Naive B cell (primary cell): Measurements from ENCODE around the gene EDEM2. TPM values are rescaled to one million over a fixed set of nuclear protein-coding genes. Genes with fewer than 3 reads are reported as not detected.
A peak's percentile ranks its signal among the peaks of the same experiment; 100 is the strongest.
"Not testable (repeated sequence)": the region's sequence is repeated elsewhere in the genome, so short reads cannot be mapped to it uniquely, and the experiment has no call there.

Experiments
- ATAC-seq, 2 donors: fragments of 150-1000 bp; cut with Tn5 transposase; 2 replicates each; pipeline ENCODE4 v1.10.0; 2021; ENCODE audit warnings: low read depth in 2 of 2, mild to moderate bottlenecking in 2 of 2, moderate library complexity in 2 of 2
- DNase-seq: peaks from one replicate; pipeline ENCODE4 v3.0.0; 2022
- H3K27ac Mint-ChIP-seq, 6 donors: one replicate each; pipeline ENCODE4 v1.8.0; 2020 to 2022; ENCODE audit warnings: mild to moderate bottlenecking in 6 of 6, mixed read lengths in 6 of 6, moderate library complexity in 5 of 6, inconsistent platforms in 2 of 6
- H3K27me3 Mint-ChIP-seq, 3 donors: one replicate each; pipeline ENCODE4 v1.8.0; 2021 to 2022; ENCODE audit warnings: mixed read lengths in 3 of 3, mild to moderate bottlenecking in 1 of 3
- H3K36me3 Mint-ChIP-seq, 2 donors: one replicate each; pipeline ENCODE4 v1.8.0; 2020 to 2022; ENCODE audit warnings: mixed read lengths in 2 of 2, inconsistent platforms in 1 of 2, mild to moderate bottlenecking in 1 of 2
- H3K4me1 Mint-ChIP-seq, 3 donors: one replicate each; pipeline ENCODE4 v1.8.0; 2020 to 2022; ENCODE audit warnings: mixed read lengths in 3 of 3, inconsistent platforms in 1 of 3, mild to moderate bottlenecking in 1 of 3, moderate library complexity in 1 of 3
- H3K4me3 Mint-ChIP-seq, 8 donors: one replicate each; pipeline ENCODE4 v1.8.0; 2020 to 2022; ENCODE audit warnings: mild to moderate bottlenecking in 8 of 8, mixed read lengths in 8 of 8, moderate library complexity in 8 of 8, inconsistent platforms in 2 of 8
- H3K9me3 Mint-ChIP-seq, 7 donors: one replicate each; pipeline ENCODE4 v1.8.0; 2020 to 2022; ENCODE audit warnings: mixed read lengths in 7 of 7, mild to moderate bottlenecking in 5 of 7, inconsistent platforms in 2 of 7, moderate library complexity in 1 of 7
- polyA plus RNA-seq, 6 donors: library from polyadenylated mRNA; unstranded; fragments of 300-500 nt; fragmentation: Illumina TruSeq; gene quantifications; one replicate each; pipeline ENCODE4 v1.2.3, GENCODE V29; 2021; ENCODE audit warnings: low read depth in 6 of 6

EDEM2 gene
- polyA plus RNA-seq, 6 donors from 2014 or later: 41.6 to 67.6 (median 45.5) TPM

DNA sequence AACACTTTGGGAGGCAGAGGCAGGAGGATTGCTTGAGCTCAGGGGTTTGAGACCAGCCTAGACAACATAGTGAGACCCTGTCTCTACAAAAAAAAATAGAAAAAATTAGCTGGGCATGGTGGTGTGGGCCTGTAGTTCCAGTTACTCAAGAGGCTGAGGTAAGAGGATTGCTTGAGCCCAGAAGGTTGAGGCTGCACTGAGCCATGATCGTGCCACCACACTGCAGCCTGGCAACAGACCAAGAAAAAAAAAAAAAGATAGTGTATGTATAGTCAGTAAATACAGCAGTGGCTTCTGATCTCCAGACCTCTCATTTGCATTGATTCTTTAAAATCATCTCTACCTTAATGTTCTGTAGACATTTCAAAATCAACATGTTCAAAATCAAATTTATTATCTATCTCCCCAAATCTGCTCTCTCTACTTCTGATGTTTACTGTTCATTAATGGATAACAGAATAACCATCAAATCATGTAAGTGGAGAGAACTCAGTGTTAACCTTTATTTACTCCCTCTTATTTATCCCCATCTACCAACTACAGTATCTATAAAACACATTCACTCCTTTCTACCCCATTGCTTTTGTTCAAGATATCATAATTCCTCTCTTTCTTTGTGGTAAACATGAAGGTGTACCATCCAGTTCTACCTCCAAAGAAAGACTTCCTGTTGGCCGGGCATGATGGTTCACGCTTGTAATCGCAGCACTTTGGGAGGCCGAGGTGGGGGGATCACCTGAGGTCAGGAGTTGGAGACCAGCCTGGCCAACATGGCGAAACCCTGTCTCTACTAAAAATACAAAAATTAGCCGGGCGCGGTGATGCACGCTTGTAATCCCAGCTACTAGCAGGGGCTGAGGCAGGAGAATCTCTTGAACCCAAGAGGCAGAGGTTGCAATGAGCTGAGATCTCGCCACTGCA is 32.4 kb upstream of the EDEM2 start:
- H3K9me3 Mint-ChIP-seq: peaks cover 0 to 3% (median 0%) of the 10 kb centered on the region in 7 donors
- no peaks in the 10 kb centered on the region for H3K4me1 Mint-ChIP-seq
- DNase-seq: no peak
- no peaks in the 10 kb centered on the region for H3K27me3 Mint-ChIP-seq
- peaks cover 0 to 7% of the 10 kb centered on the region in 2 donors for H3K36me3 Mint-ChIP-seq
- ATAC-seq: no peak
- no peak overlapping the region for H3K4me3 Mint-ChIP-seq
- H3K27ac Mint-ChIP-seq: peak overlapping the region in 1 of 6 donors; percentile 21

GRCh38 chr20:35176132-35176531 is 29.0 kb upstream of the EDEM2 start:
- Mint-ChIP-seq H3K27me3 (no peaks in the 10 kb centered on the region), H3K4me1 (peaks cover 12 to 15% (median 12%) of the 10 kb centered on the region in 3 donors)

GRCh38 chr20:35174458-35175216 is 27.5 kb upstream of the EDEM2 start:
- Mint-ChIP-seq H3K27ac (no peak overlapping the region), H3K27me3 (no peaks in the 10 kb centered on the region), H3K9me3 (peaks cover 0 to 4% (median 0%) of the 10 kb centered on the region in 7 donors), H3K4me1 (peaks cover 12 to 19% (median 12%) of the 10 kb centered on the region in 3 donors), H3K36me3 (peaks cover 0 to 7% of the 10 kb centered on the region in 2 donors), H3K4me3 (no peak overlapping the region)
- ATAC-seq: no peak
- no peak for DNase-seq

More at GRCh38 chr20:35176132-35176531, 29.0 kb upstream of the EDEM2 start:
- no peak overlapping the region for H3K27ac Mint-ChIP-seq
- no peak for DNase-seq
- peaks cover 0 to 4% (median 0%) of the 10 kb centered on the region in 7 donors for H3K9me3 Mint-ChIP-seq
- no peak for ATAC-seq
- no peak overlapping the region for H3K4me3 Mint-ChIP-seq
- peaks cover 0 to 7% of the 10 kb centered on the region in 2 donors for H3K36me3 Mint-ChIP-seq

GRCh38 chr20:35173576-35174192 is 26.5 kb upstream of the EDEM2 start:
- H3K9me3 Mint-ChIP-seq: peaks cover 0 to 4% (median 0%) of the 10 kb centered on the region in 7 donors
- no peak overlapping the region for H3K27ac Mint-ChIP-seq
- DNase-seq (no peak), ATAC-seq (no peak)
- peaks cover 12 to 19% (median 12%) of the 10 kb centered on the region in 3 donors for H3K4me1 Mint-ChIP-seq
- peaks cover 0 to 7% of the 10 kb centered on the region in 2 donors for H3K36me3 Mint-ChIP-seq
- H3K27me3 Mint-ChIP-seq: no peaks in the 10 kb centered on the region
- H3K4me3 Mint-ChIP-seq: no peak overlapping the region

GRCh38 chr20:35172434-35172806 is 25.3 kb upstream of the EDEM2 start:
- H3K9me3 Mint-ChIP-seq: peaks cover 0 to 4% (median 0%) of the 10 kb centered on the region in 7 donors
- H3K4me3 Mint-ChIP-seq: peak overlapping the region in 3 of 8 donors; percentile 43 to 83 (median 50)
- peaks cover 12 to 19% (median 12%) of the 10 kb centered on the region in 3 donors for H3K4me1 Mint-ChIP-seq
- H3K27me3 Mint-ChIP-seq: no peaks in the 10 kb centered on the region
- DNase-seq (no peak), ATAC-seq (no peak)
- peak overlapping the region; percentile 4 to 95 (median 21) for H3K27ac Mint-ChIP-seq
- peaks cover 0 to 7% of the 10 kb centered on the region in 2 donors for H3K36me3 Mint-ChIP-seq

GRCh38 chr20:35171753-35172433 is 24.8 kb upstream of the EDEM2 start, which contains the start of gene PROCR:
PROCR (plus strand) TSS chr20:35172072; CDS start chr20:35172155, 83 bp downstream.
- peak within 1 kb of the TSS in 7 of 8 donors; percentile 50 to 88 (median 70) for H3K4me3 Mint-ChIP-seq
- no peaks in the 10 kb centered on the region for H3K27me3 Mint-ChIP-seq
- DNase-seq: no peak
- H3K27ac Mint-ChIP-seq: peak within 1 kb of the TSS; percentile 16 to 95 (median 72)
- H3K9me3 Mint-ChIP-seq: peaks cover 0 to 4% (median 0%) of the 10 kb centered on the region in 7 donors
- peaks cover 12 to 19% (median 12%) of the 10 kb centered on the region in 3 donors for H3K4me1 Mint-ChIP-seq
- peaks cover 0 to 7% of the 10 kb centered on the region in 2 donors for H3K36me3 Mint-ChIP-seq
- ATAC-seq: peak; percentile 50 to 61

DNA sequence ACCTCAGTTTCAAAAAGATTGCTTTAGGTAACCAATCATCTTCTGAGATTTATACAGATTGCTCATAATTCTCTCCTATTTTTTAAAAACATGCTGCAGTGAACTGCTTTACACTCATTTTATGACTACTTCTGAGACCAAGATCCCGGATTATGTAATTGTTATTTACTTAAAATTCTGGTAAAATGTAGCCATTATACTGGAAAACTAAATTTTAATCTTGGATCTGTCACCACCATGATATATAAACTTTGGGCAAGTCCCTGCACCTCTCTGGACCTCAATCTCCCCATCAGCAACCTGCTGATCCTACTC is 24.3 kb upstream of the EDEM2 start:
- ATAC-seq: no peak
- peaks cover 12 to 19% (median 12%) of the 10 kb centered on the region in 3 donors for H3K4me1 Mint-ChIP-seq
- peaks cover 0 to 7% of the 10 kb centered on the region in 2 donors for H3K36me3 Mint-ChIP-seq
- H3K27ac Mint-ChIP-seq: peak overlapping the region in 3 of 6 donors; percentile 49 to 95 (median 72)
- H3K4me3 Mint-ChIP-seq: peak overlapping the region in 7 of 8 donors; percentile 50 to 88 (median 68)
- peaks cover 0 to 4% (median 0%) of the 10 kb centered on the region in 7 donors for H3K9me3 Mint-ChIP-seq
- no peaks in the 10 kb centered on the region for H3K27me3 Mint-ChIP-seq
- no peak for DNase-seq

- not testable (repeated sequence) for DNase-seq, H3K36me3 Mint-ChIP-seq, ATAC-seq, H3K27me3 Mint-ChIP-seq, H3K4me3 Mint-ChIP-seq, H3K9me3 Mint-ChIP-seq
- peak overlapping the region in 1 of 6 donors; percentile 26 for H3K27ac Mint-ChIP-seq
- peaks cover 12 to 19% (median 12%) of the 10 kb centered on the region in 3 donors for H3K4me1 Mint-ChIP-seq
Observed at GRCh38 chr20:35168701-35169409, 21.7 kb upstream of the EDEM2 start.

DNA sequence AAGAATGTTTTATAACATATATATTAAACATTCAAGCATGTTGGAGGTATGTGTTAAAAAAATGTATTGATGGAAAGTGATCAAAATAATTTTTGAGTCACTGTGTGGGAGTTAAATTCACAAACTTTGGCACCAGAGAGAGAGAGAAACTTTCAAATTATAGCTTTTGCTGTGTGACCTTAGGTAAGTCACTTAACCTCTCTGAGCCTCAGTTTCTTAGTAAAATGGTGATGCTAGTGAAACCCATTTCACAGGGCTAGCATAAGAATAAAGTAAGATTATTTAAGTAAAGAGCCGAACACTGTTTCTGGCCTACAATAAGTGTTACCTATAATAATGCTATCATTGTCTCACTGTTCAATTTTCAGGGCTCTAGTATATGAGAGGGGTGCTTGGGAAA is 20.7 kb upstream of the EDEM2 start:
- H3K36me3 Mint-ChIP-seq: no peaks in the 10 kb centered on the region
- no peaks in the 10 kb centered on the region for H3K27me3 Mint-ChIP-seq
- H3K9me3 Mint-ChIP-seq: peaks cover 0 to 6% (median 2%) of the 10 kb centered on the region in 7 donors
- H3K27ac Mint-ChIP-seq: peak overlapping the region in 2 of 6 donors; percentile 44 to 76
- peaks cover 12 to 19% (median 12%) of the 10 kb centered on the region in 3 donors for H3K4me1 Mint-ChIP-seq
- ATAC-seq (no peak), DNase-seq (no peak)
- H3K4me3 Mint-ChIP-seq: no peak overlapping the region

GRCh38 chr20:35166242-35166830 is 19.2 kb upstream of the EDEM2 start:
- no peak for ATAC-seq
- H3K27me3 Mint-ChIP-seq: no peaks in the 10 kb centered on the region
- H3K9me3 Mint-ChIP-seq: peaks cover 0 to 6% (median 2%) of the 10 kb centered on the region in 7 donors
- no peak overlapping the region for H3K4me3 Mint-ChIP-seq
- no peaks in the 10 kb centered on the region for H3K36me3 Mint-ChIP-seq
- no peak overlapping the region for H3K27ac Mint-ChIP-seq
- no peak for DNase-seq
- H3K4me1 Mint-ChIP-seq: peaks cover 0 to 10% (median under 1%) of the 10 kb centered on the region in 3 donors

DNA sequence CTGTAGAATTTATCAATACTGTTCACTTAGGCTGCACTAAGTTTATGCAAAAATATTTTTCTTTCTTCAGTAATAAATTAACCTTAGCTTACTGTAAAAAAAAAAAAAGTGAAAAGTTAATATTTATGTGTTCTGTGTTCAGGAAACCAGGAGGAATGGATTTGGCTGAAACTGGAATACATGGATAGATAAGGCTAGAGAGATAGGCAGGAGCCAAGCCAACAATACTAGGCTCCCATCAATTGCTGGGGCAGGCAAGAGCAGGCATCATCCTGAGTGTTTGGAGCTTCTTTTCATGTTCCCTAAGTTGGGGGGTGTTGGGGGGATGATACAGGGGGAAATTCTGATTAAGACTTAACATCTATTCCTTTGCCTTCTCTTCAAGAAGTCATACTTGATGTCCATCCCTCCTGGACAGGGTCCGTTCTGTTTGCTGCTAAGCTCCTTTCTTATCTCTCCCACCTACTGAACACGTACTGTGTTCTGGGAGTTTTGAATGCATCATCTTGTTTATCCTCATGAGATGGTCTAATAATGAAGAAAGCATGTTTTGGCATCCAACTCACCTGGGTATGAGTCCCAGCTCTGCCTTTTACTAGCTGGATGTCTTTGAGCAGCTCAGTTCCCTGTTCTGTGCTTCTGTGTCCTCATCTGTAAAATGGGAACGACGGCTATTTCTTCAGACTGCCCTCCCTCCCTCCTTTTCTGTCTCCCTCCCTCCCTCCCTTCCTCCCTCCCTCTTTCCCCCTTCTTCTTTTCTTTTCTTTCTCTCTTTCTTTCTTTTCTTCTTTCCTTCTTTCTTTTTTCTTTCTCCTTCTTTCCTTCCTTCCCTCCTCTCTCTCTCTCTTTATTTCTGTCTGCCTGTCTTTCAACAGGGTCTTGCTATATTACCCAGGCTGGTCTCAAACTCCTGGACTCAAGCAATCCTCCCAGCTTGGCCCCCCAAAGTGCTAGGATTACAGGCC is 18.4 kb upstream of the EDEM2 start:
- peaks cover 0 to 4% (median 0%) of the 10 kb centered on the region in 3 donors for H3K4me1 Mint-ChIP-seq
- H3K4me3 Mint-ChIP-seq: no peak overlapping the region
- no peaks in the 10 kb centered on the region for H3K27me3 Mint-ChIP-seq
- DNase-seq (no peak), ATAC-seq (no peak)
- peaks cover 0 to 6% (median 2%) of the 10 kb centered on the region in 7 donors for H3K9me3 Mint-ChIP-seq
- H3K27ac Mint-ChIP-seq: peak overlapping the region in 1 of 6 donors; percentile 82
- H3K36me3 Mint-ChIP-seq: no peaks in the 10 kb centered on the region
